Natural killer cell (primary cell): ENCODE results near the gene CLEC19A. TPM values are rescaled to one million over a fixed set of nuclear protein-coding genes. Genes with fewer than 3 reads are reported as not detected.

ENCODE experiments used
- ATAC-seq, 3 donors: fragments of 150-1000 bp in 2 of 3; fragments of 200-7000 bp in 1 of 3; cut with Tn5 transposase; 1 replicate in 1 of 3; 2 replicates in 2 of 3; pipeline ENCODE4 v1.10.0; 2021; ENCODE audit warnings: mild to moderate bottlenecking in 2 of 3, moderate library complexity in 2 of 3
- DNase-seq, 2 donors: peaks; one replicate each; pipeline versions ENCODE4 v3.0.0 to v3.0.0-alpha.2; 2013 to 2021; ENCODE audit warnings: mixed read lengths in 1 of 2
- H3K27ac ChIP-seq: one replicate; pipeline ENCODE4 v1.5.1; 2013; ENCODE audit warnings: mild to moderate bottlenecking, low read length
- H3K27me3 ChIP-seq: one replicate; pipeline ENCODE4 v1.6.1; 2013; ENCODE audit warnings: low read length; ENCODE audit not compliant: control insufficient read depth, insufficient read depth
- H3K36me3 ChIP-seq: one replicate; pipeline ENCODE4 v1.6.1; 2013; ENCODE audit warnings: low read length; ENCODE audit not compliant: control insufficient read depth, insufficient read depth
- H3K4me1 ChIP-seq: one replicate; pipeline ENCODE4 v1.6.1; 2013; ENCODE audit warnings: low read length; ENCODE audit not compliant: control insufficient read depth, insufficient read depth
- H3K4me3 ChIP-seq: one replicate; pipeline ENCODE4 v1.5.1; 2013; ENCODE audit warnings: low read length
- H3K9me3 ChIP-seq: one replicate; pipeline ENCODE4 v1.6.1; 2013; ENCODE audit warnings: low read length; ENCODE audit not compliant: control insufficient read depth, insufficient read depth
- H3K27ac Mint-ChIP-seq, 2 donors: one replicate each; pipeline ENCODE4 v1.8.0; 2022; ENCODE audit warnings: mild to moderate bottlenecking in 2 of 2, mixed read lengths in 2 of 2, moderate library complexity in 1 of 2
- H3K27me3 Mint-ChIP-seq, 2 donors: one replicate each; pipeline ENCODE4 v1.8.0; 2022; ENCODE audit warnings: low read depth in 2 of 2, mixed read lengths in 2 of 2
- H3K36me3 Mint-ChIP-seq: one replicate; pipeline ENCODE4 v1.8.0; 2022; ENCODE audit warnings: mixed read lengths
- H3K4me1 Mint-ChIP-seq, 2 donors: one replicate each; pipeline ENCODE4 v1.8.0; 2022; ENCODE audit warnings: mixed read lengths in 2 of 2
- H3K4me3 Mint-ChIP-seq: one replicate; pipeline ENCODE4 v1.8.0; 2022; ENCODE audit warnings: mild to moderate bottlenecking, moderate library complexity, mixed read lengths
- H3K9me3 Mint-ChIP-seq, 2 donors: one replicate each; pipeline ENCODE4 v1.8.0; 2022; ENCODE audit warnings: mixed read lengths in 2 of 2
- CTCF ChIP-seq: fragments of 200-600 bp; IDR thresholded peaks from one replicate; pipeline ENCODE4 v1.8.0; 2022; ENCODE audit warnings: antibody characterized with exemption
- WGBS: methylation state at CpG from one replicate; pipeline ENCODE4 v1.1.7; 2013; ENCODE audit warnings: missing lambda C conversion rate; ENCODE audit not compliant: insufficient coverage; 5-methylcytosine and 5-hydroxymethylcytosine counted together
- intact Hi-C: fragments of 100-400 bp; cut with micrococcal nuclease; formaldehyde crosslinking; loops from one replicate; pipeline ENCODE4 v1.14.2; 2022
- total RNA-seq, 4 donors: library from RNA; stranded (reverse); fragments of 120-200 nt in 1 of 4; gene quantifications; one replicate each; pipeline versions ENCODE4 v1.2.3 to v1.2.4, GENCODE V29; 2013 to 2022

Gene CLEC19A
- total RNA-seq, 3 donors from 2014 or later (not counting 1 experiment from before 2014, with no cell fraction given), result not detected

- 90% methylated on average over 2 of the region's 2 CpGs for WGBS
- Mint-ChIP-seq H3K4me1 (no peaks in the 10 kb centered on the region), H3K36me3 (no peaks in the 10 kb centered on the region), H3K9me3 (no peaks in the 10 kb centered on the region), H3K27ac (no peak overlapping the region), H3K27me3 (peaks cover 0 to 10% of the 10 kb centered on the region in 2 donors), H3K4me3 (no peak overlapping the region)
- ATAC-seq (no peak), DNase-seq (no peak)
- no peak overlapping the region for H3K4me3 ChIP-seq
- H3K27ac ChIP-seq, result no peak overlapping the region
- no peaks in the 10 kb centered on the region for H3K4me1 ChIP-seq
- H3K9me3 ChIP-seq, result no peaks in the 10 kb centered on the region
- TF ChIP-seq CTCF, result no peak
- intact Hi-C loops, result no loop called here
- H3K27me3 ChIP-seq, result no peaks in the 10 kb centered on the region
- no peaks in the 10 kb centered on the region for H3K36me3 ChIP-seq
Measured at GRCh38 chr16:19305443-19305842, 19.9 kb downstream of the CLEC19A start.

GRCh38 chr16:19307587-19308241 is 22.2 kb downstream of the CLEC19A start:
- no peak for TF ChIP-seq CTCF
- Histone ChIP-seq H3K4me1 (no peaks in the 10 kb centered on the region), H3K27me3 (no peaks in the 10 kb centered on the region), H3K4me3 (no peak overlapping the region), H3K9me3 (no peaks in the 10 kb centered on the region), H3K36me3 (no peaks in the 10 kb centered on the region), H3K27ac (no peak overlapping the region)
- H3K36me3 Mint-ChIP-seq, result no peaks in the 10 kb centered on the region
- no peak overlapping the region for H3K4me3 Mint-ChIP-seq
- ATAC-seq (no peak), DNase-seq (no peak)
- peaks cover 0 to 8% of the 10 kb centered on the region in 2 donors for H3K27me3 Mint-ChIP-seq
- intact Hi-C loops, result no loop called here
- no peaks in the 10 kb centered on the region for H3K4me1 Mint-ChIP-seq
- no peaks in the 10 kb centered on the region for H3K9me3 Mint-ChIP-seq
- WGBS, result 60% methylated on average over 8 of the region's 8 CpGs
- H3K27ac Mint-ChIP-seq, result no peak overlapping the region

- WGBS, result 33% methylated on average over 1 of the region's 1 CpG
- Histone ChIP-seq H3K27ac (no peak overlapping the region), H3K4me1 (no peaks in the 10 kb centered on the region), H3K27me3 (no peaks in the 10 kb centered on the region), H3K36me3 (no peaks in the 10 kb centered on the region), H3K9me3 (no peaks in the 10 kb centered on the region), H3K4me3 (no peak overlapping the region)
- TF ChIP-seq CTCF, result no peak
- Mint-ChIP-seq H3K27me3 (peaks cover 0 to 4% of the 10 kb centered on the region in 2 donors), H3K4me1 (no peaks in the 10 kb centered on the region), H3K9me3 (no peaks in the 10 kb centered on the region), H3K36me3 (no peaks in the 10 kb centered on the region), H3K4me3 (no peak overlapping the region), H3K27ac (no peak overlapping the region)
- ATAC-seq (no peak), DNase-seq (no peak)
- intact Hi-C loops, result no loop called here
Measured at GRCh38 chr16:19308392-19308791, 22.9 kb downstream of the CLEC19A start.

- intact Hi-C loops, result no loop called here
- no peak overlapping the region for H3K27ac Mint-ChIP-seq
- Histone ChIP-seq H3K9me3 (no peaks in the 10 kb centered on the region), H3K4me1 (no peaks in the 10 kb centered on the region), H3K36me3 (no peaks in the 10 kb centered on the region), H3K27ac (no peak overlapping the region), H3K4me3 (no peak overlapping the region), H3K27me3 (no peaks in the 10 kb centered on the region)
- ATAC-seq, result no peak
- H3K36me3 Mint-ChIP-seq, result no peaks in the 10 kb centered on the region
- H3K4me3 Mint-ChIP-seq, result no peak overlapping the region
- peaks cover 0 to 5% of the 10 kb centered on the region in 2 donors for H3K27me3 Mint-ChIP-seq
- no peak for TF ChIP-seq CTCF
- WGBS, result 72% methylated on average over 5 of the region's 5 CpGs
- DNase-seq, result no peak
- H3K4me1 Mint-ChIP-seq, result no peaks in the 10 kb centered on the region
- no peaks in the 10 kb centered on the region for H3K9me3 Mint-ChIP-seq
Measured at GRCh38 chr16:19309178-19309577, 23.6 kb downstream of the CLEC19A start.
